Tibial artery (tissue), 4 donors: ENCODE results near the gene WDR54.
A peak's percentile ranks its signal among the peaks of the same experiment; 100 is the strongest.

Experiments
- DNase-seq, 2 donors: peaks; one replicate each; pipeline ENCODE4 v3.0.0-alpha.2; 2019
- H3K27ac ChIP-seq, 2 donors: fragments of 200-600 bp; sonication (generic) in 1 of 2; 1 replicate in 1 of 2; 2 replicates in 1 of 2; pipeline ENCODE4 v1.5.1; 2018 to 2019; ENCODE audit warnings: mild to moderate bottlenecking in 1 of 2
- H3K27me3 ChIP-seq, 2 donors: fragments of 200-600 bp; sonication (generic) in 1 of 2; one replicate each; pipeline versions ENCODE4 v1.5.1 to v1.6.0; 2016 to 2019
- H3K36me3 ChIP-seq, 3 donors: fragments of 200-600 bp; sonication (generic) in 2 of 3; one replicate each; pipeline ENCODE4 v1.5.1; 2016 to 2019; ENCODE audit warnings: mild to moderate bottlenecking in 2 of 3
- H3K4me1 ChIP-seq, 4 donors: fragments of 200-600 bp; sonication (generic) in 2 of 4; 1 replicate in 3 of 4; 2 replicates in 1 of 4; pipeline ENCODE4 v1.5.1; 2016 to 2019
- H3K4me3 ChIP-seq, 2 donors: fragments of 200-600 bp; sonication (generic) in 1 of 2; 1 replicate in 1 of 2; 2 replicates in 1 of 2; pipeline ENCODE4 v1.5.1; 2018 to 2019; ENCODE audit warnings: mild to moderate bottlenecking in 2 of 2
- H3K9me3 ChIP-seq, 3 donors: fragments of 200-600 bp; sonication (generic) in 1 of 3; one replicate each; pipeline ENCODE4 v1.5.1; 2016 to 2019
- CTCF ChIP-seq, 2 experiments: fragments of 200-600 bp in 1 of 2; fragments of 450-650 bp in 1 of 2; IDR thresholded peaks; one replicate each; pipeline ENCODE4 v1.5.1; 2017 to 2019; ENCODE audit warnings: antibody characterized with exemption in 2 of 2, mild to moderate bottlenecking in 1 of 2, moderate library complexity in 1 of 2
- intact Hi-C: fragments of 100-400 bp; cut with DNase I; formaldehyde crosslinking; loops from one replicate; pipeline ENCODE4 v1.15.0; 2023; ENCODE audit warnings: low total_unique reads

The WDR54 gene

GRCh38 chr2:74438248-74438647 lies 16.7 kb downstream of the WDR54 start:
- Histone ChIP-seq H3K27ac (no peak overlapping the region), H3K4me3 (no peak overlapping the region), H3K4me1 (peaks cover 0 to 45% (median 21%) of the 10 kb centered on the region in 4 donors), H3K36me3 (no peaks in the 10 kb centered on the region), H3K27me3 (peaks cover 0 to 13% of the 10 kb centered on the region in 2 donors), H3K9me3 (no peaks in the 10 kb centered on the region)
- no peak for TF ChIP-seq CTCF (IDR thresholded peaks at IDR 0.05)
- intact Hi-C loops = no loop called here
- no peak for DNase-seq

GRCh38 chr2:74439373-74439772 lies 17.8 kb downstream of the WDR54 start:
- Histone ChIP-seq H3K4me3 (peak overlapping the region; percentile 50 to 64), H3K36me3 (no peaks in the 10 kb centered on the region), H3K4me1 (peaks cover 0 to 45% (median 21%) of the 10 kb centered on the region in 4 donors), H3K27me3 (peaks cover 0 to 13% of the 10 kb centered on the region in 2 donors), H3K9me3 (no peaks in the 10 kb centered on the region), H3K27ac (peak overlapping the region; percentile 68 to 76)
- no peak for DNase-seq
- TF ChIP-seq CTCF (IDR thresholded peaks at IDR 0.05) = no peak
- intact Hi-C loops = no loop called here

- Histone ChIP-seq H3K36me3 (no peaks in the 10 kb centered on the region), H3K9me3 (no peaks in the 10 kb centered on the region), H3K27me3 (peaks cover 0 to 13% of the 10 kb centered on the region in 2 donors), H3K4me1 (peaks cover 0 to 45% (median 21%) of the 10 kb centered on the region in 4 donors), H3K4me3 (peak overlapping the region; percentile 50 to 64), H3K27ac (peak overlapping the region; percentile 68 to 76)
- DNase-seq = peak in 1 of 2 donors; percentile 57
- intact Hi-C loops = no loop called here
- TF ChIP-seq CTCF (IDR thresholded peaks at IDR 0.05) = no peak
These were observed 18.4 kb downstream of the WDR54 start for GRCh38 chr2:74439803-74440377.

- peaks cover 0 to 45% (median 21%) of the 10 kb centered on the region in 4 donors for H3K4me1 ChIP-seq
- peak overlapping the region; percentile 50 to 64 for H3K4me3 ChIP-seq
- H3K9me3 ChIP-seq = no peaks in the 10 kb centered on the region
- intact Hi-C loops = no loop called here
- peak; percentile 38 to 49 for TF ChIP-seq CTCF (IDR thresholded peaks at IDR 0.05)
- peak; percentile 81 to 92 for DNase-seq
- H3K36me3 ChIP-seq = no peaks in the 10 kb centered on the region
- peak overlapping the region; percentile 68 to 76 for H3K27ac ChIP-seq
- peaks cover 0 to 13% of the 10 kb centered on the region in 2 donors for H3K27me3 ChIP-seq
These were observed 19.0 kb downstream of the WDR54 start for GRCh38 chr2:74440378-74441169.

- H3K27ac ChIP-seq = peak overlapping the region; percentile 68 to 76
- peaks cover 0 to 13% of the 10 kb centered on the region in 2 donors for H3K27me3 ChIP-seq
- peak overlapping the region; percentile 50 to 64 for H3K4me3 ChIP-seq
- intact Hi-C loops = no loop called here
- peaks cover 0 to 45% (median 21%) of the 10 kb centered on the region in 4 donors for H3K4me1 ChIP-seq
- TF ChIP-seq CTCF (IDR thresholded peaks at IDR 0.05) = no peak
- H3K36me3 ChIP-seq = no peaks in the 10 kb centered on the region
- DNase-seq = no peak
- H3K9me3 ChIP-seq = no peaks in the 10 kb centered on the region
These were observed 19.7 kb downstream of the WDR54 start for GRCh38 chr2:74441170-74441689.
